ENCODE data around the gene EPB41L2. TPM values are rescaled to one million over a fixed set of nuclear protein-coding genes. Genes with fewer than 3 reads are reported as not detected.

The EPB41L2 gene
- total RNA-seq, 4 donors from 2014 or later: 60.1 to 87.2 (median 67.4) TPM

DNA sequence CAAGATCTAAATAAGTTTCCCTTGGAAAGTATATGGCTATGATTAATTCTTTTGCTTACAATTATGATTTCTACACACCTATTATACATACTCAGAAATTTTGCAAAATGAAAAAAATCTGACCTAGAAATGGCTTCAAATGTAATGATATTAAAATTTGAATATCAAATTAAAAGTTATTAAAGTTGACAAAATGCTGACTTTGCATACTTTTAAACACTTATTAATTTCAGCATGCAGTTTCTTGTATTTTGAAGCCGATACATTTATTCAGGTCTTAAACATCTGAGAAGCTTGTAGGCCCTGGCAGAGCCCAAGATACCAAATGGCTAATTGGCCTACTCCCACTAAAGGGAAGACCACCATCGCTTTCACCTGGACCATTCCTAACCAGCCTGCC is 176.1 kb downstream of the EPB41L2 start:
- Histone ChIP-seq H3K36me3 (peaks cover 0 to 39% (median 15%) of the 10 kb centered on the region in 4 donors), H3K4me3 (no peak overlapping the region), H3K27me3 (no peaks in the 10 kb centered on the region), H3K27ac (replicated peaks in 1 of 4) (no peak overlapping the region), H3K9me3 (no peaks in the 10 kb centered on the region), H3K4me1 (peaks cover 0 to 5% (median 2%) of the 10 kb centered on the region in 4 donors)
- intact Hi-C loops (cut with DNase I): loop anchor here (2.0 to 5.0 kb wide), 2 partner anchors 175 to 230 kb away; partner anchors contain the start of gene EPB41L2
- TF ChIP-seq EP300 (IDR thresholded peaks at IDR 0.05) (no peak), POLR2AphosphoS5 (IDR thresholded peaks at IDR 0.05) (no peak), CTCF (IDR thresholded peaks at IDR 0.05) (no peak), POLR2A (IDR thresholded peaks at IDR 0.05; ENCODE audit: low read depth) (no peak)
- DNase-seq (ENCODE audit: extremely low spot score): no peak
- 98% methylated on average over 2 of the region's 2 CpGs for WGBS

DNA sequence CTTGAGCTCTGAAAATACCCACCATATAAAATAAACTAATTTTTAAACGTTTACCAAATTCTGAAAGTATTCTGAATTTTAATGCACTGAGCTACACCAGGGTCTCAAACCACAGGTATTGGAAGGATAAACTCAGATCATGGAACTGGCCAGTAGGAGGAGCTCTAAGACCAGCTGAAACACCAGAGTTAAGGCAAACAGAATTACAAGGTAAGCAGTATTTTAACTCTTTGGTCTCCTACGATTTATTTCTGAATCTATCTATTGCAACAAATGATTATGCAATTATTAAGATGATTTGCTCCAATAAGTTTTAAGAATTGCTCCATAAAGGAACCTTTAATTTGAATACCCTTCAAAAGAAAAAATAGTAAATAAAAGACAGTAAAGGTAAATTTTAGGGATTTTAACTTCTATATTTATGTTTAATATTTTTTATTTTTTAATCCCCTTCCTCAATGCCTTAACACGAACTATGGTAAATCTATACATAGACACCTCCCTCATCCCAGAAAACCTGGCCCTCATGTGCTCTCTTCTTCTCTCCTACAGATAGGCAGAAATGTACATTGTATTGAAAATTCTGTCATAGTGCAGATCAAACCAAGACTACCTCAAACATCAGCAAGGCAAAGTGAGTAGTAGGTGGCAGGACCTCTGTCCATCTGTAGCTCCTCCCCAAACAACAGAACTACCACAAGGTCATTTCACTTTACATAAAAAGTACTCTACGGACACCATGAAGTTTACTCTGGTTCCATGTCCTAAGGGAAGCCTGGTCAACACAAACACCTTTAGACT is 177.5 kb downstream of the EPB41L2 start:
- WGBS: 21% methylated on average over 4 of the region's 4 CpGs
- no peak for DNase-seq (ENCODE audit: extremely low spot score)
- no peak overlapping the region for H3K4me3 ChIP-seq
- H3K4me1 ChIP-seq: no peaks in the 10 kb centered on the region
- no peaks in the 10 kb centered on the region for H3K27me3 ChIP-seq
- no peaks in the 10 kb centered on the region for H3K9me3 ChIP-seq
- H3K36me3 ChIP-seq: peaks cover 0 to 38% (median 15%) of the 10 kb centered on the region in 4 donors
- intact Hi-C loops (cut with DNase I): loop anchor here (2.0 to 5.0 kb wide), 2 partner anchors 177 to 231 kb away; partner anchors contain the start of gene EPB41L2
- no peak overlapping the region for H3K27ac ChIP-seq (replicated peaks in 1 of 4)
- peak; percentile 85 to 88 (median 86) for TF ChIP-seq CTCF (IDR thresholded peaks at IDR 0.05)
- no peak for TF ChIP-seq EP300 (IDR thresholded peaks at IDR 0.05)

DNA sequence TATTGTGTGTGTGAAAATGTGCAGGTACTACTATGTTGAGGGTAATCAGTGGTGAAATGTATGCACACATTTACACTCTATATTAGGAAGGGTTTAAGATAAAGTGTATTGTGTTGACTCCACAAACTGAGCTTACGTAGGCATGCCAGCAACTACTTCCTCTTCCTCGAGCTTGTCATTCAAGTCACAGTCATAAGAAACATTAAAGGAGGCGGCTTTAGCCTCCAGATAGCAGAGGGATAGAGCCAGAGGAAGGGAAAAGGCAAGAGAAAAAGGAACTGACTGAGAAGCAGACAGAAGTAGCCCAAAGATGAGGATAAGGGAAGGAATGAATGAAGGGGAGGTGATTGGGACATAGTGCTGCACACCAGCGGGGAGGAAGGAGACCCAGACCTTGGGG is 180.7 kb downstream of the EPB41L2 start:
- no peak overlapping the region for H3K27ac ChIP-seq (replicated peaks in 1 of 4)
- TF ChIP-seq EP300 (IDR thresholded peaks at IDR 0.05) (no peak), POLR2AphosphoS5 (IDR thresholded peaks at IDR 0.05) (no peak), CTCF (IDR thresholded peaks at IDR 0.05) (no peak), POLR2A (IDR thresholded peaks at IDR 0.05; ENCODE audit: low read depth) (no peak)
- peaks cover 0 to 39% (median 14%) of the 10 kb centered on the region in 4 donors for H3K36me3 ChIP-seq
- no peaks in the 10 kb centered on the region for H3K27me3 ChIP-seq
- no peaks in the 10 kb centered on the region for H3K4me1 ChIP-seq
- H3K9me3 ChIP-seq: no peaks in the 10 kb centered on the region
- WGBS: 64% methylated on average over 4 of the region's 4 CpGs
- DNase-seq (ENCODE audit: extremely low spot score): no peak
- no peak overlapping the region for H3K4me3 ChIP-seq
- intact Hi-C loops (cut with DNase I): no loop called here

GRCh38 chr6:130879826-130880225 is 183.2 kb downstream of the EPB41L2 start:
- peaks cover 0 to 47% (median 12%) of the 10 kb centered on the region in 4 donors for H3K36me3 ChIP-seq
- intact Hi-C loops (cut with DNase I): loop anchor here (10.0 kb wide), 1 partner anchor 555 kb away; no protein-coding TSS in a partner anchor
- DNase-seq (ENCODE audit: extremely low spot score): no peak
- no peak overlapping the region for H3K27ac ChIP-seq (replicated peaks in 1 of 4)
- H3K4me1 ChIP-seq: no peaks in the 10 kb centered on the region
- no peaks in the 10 kb centered on the region for H3K9me3 ChIP-seq
- H3K4me3 ChIP-seq: no peak overlapping the region
- H3K27me3 ChIP-seq: no peaks in the 10 kb centered on the region
- 97% methylated on average over 6 of the region's 6 CpGs for WGBS
- no peak for TF ChIP-seq EP300 (IDR thresholded peaks at IDR 0.05)
- no peak for TF ChIP-seq CTCF (IDR thresholded peaks at IDR 0.05)
- TF ChIP-seq POLR2A (IDR thresholded peaks at IDR 0.05; ENCODE audit: low read depth): no peak
- TF ChIP-seq POLR2AphosphoS5 (IDR thresholded peaks at IDR 0.05): no peak

Data from esophagus muscularis mucosa (tissue), 4 donors.